ENCODE data around the gene PAX5.

Gene PAX5

DNA sequence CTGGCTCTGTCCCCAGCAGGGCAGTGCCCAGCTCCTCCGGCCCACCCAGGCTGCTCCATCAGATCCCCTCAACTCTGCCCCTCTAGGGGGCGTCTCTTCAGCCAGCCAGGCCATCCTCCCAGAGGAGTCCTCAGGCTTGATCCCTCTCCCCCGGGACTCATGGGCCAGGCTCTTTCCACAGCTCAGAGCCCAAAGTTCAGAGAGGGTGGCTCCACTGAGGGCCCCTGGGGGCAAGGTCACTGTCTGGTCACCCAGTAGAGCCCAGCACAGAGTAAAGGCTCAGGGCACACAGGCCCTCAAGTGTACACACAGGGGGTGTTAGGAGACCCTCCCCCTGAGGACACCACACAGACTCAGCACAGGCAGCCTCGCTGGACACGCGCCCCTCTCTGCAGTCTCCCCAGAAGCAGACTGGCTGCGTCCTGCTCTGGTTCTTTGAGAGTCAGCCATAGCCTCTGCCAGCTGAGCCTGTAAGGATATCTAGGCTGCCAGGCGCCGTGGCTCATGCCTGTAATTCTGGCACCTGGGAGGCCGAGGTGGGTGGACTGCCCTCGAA lies 64.8 kb downstream of the PAX5 start:
- DNase-seq (ENCODE audit: extremely low read depth, low read depth), result no peak
- TF ChIP-seq, protein P1, sequence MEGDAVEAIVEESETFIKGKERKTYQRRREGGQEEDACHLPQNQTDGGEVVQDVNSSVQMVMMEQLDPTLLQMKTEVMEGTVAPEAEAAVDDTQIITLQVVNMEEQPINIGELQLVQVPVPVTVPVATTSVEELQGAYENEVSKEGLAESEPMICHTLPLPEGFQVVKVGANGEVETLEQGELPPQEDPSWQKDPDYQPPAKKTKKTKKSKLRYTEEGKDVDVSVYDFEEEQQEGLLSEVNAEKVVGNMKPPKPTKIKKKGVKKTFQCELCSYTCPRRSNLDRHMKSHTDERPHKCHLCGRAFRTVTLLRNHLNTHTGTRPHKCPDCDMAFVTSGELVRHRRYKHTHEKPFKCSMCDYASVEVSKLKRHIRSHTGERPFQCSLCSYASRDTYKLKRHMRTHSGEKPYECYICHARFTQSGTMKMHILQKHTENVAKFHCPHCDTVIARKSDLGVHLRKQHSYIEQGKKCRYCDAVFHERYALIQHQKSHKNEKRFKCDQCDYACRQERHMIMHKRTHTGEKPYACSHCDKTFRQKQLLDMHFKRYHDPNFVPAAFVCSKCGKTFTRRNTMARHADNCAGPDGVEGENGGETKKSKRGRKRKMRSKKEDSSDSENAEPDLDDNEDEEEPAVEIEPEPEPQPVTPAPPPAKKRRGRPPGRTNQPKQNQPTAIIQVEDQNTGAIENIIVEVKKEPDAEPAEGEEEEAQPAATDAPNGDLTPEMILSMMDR (IDR thresholded peaks at IDR 0.05; ENCODE audit: low read depth, low read length), result no peak

DNA sequence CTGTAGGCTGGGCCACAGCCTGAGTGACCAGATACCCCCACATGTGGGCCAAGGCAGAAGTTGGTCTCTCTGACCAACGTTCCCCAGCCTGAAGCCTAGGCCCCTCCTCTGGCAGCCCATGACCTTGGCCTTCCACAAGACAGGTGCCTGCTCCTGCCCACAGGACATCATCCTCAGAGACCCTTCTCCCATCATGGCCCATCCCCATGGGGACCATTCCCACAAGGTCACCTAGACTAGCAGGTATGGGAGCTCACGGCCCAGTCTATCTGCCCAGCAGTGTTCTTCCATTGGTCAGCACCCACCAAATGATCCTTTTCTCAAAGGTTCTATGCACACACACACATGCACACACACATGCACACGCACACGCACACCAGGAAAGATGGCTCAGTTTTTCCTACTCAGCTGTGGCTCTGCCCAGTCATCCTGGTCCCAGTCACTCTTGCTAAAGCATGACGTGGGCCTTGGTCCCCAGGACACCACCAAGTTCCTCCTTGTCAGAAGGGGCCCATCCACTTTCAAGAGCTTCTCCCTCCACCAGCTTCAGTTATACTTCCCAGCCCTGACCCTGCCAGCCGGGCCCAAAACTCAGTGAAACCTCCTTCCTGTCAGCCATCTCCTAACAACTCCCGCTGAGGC lies 65.4 kb downstream of the PAX5 start:
- no peak for DNase-seq (ENCODE audit: extremely low read depth, low read depth)
- TF ChIP-seq, protein P1 (IDR thresholded peaks at IDR 0.05; ENCODE audit: low read depth, low read length), result no peak

DNA sequence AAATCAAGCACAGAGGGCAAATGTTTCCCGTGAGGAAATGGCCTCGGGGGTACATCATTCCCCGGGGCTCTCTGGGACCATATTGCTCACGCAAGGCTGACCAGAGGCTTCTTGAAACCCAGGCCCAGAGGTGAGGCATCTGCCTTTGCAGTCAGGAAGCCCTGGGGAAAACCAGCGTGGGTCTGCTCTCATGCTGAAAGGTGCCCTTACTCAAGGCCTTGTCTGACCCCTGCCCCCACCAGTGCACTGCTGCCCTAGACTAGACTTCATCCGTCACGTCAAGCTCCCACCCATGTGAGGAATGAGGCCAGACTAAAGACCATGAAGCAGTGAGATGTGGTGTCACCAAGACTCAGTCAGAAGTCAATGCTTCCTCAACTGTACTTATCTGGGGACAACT lies 66.1 kb downstream of the PAX5 start:
- TF ChIP-seq, protein P1 (IDR thresholded peaks at IDR 0.05; ENCODE audit: low read depth, low read length), result no peak
- DNase-seq (ENCODE audit: extremely low read depth, low read depth), result no peak

DNA sequence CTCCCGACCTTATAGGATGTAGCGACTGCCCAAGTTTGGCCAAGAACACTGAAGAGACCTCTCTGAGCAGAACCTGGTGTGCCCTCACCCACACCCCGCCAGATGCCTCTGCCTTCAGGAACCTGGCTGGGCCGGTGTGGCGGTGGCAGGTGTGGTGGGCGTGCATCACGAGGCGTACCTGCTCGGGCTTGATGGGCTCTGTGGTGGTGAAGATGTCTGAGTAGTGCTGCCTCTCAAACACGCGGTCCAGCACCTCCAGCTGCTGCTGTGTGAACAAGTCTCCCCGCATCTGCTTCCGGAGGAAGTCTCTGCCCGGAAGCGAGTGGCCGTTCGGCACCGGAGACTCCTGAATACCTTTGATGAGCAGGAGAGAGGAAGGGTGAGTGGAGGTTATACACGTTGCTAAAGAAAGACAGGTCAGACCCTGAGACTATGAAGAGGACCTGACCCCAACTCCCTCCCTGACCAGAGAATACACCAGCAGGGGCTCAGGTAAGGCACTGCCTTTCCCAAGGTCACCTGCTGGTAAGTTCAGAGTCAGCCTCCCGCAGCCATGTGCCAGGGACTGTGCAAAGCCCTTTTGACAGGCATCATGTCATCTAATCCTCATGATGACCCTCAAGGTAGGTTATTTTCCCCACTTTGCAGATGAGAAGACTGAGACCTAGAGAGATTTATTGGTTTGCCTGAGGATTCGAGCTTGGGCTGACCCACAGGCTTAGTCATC lies 67.5 kb downstream of the PAX5 start:
- no peak for DNase-seq (ENCODE audit: extremely low read depth, low read depth)
- TF ChIP-seq, protein P1 (IDR thresholded peaks at IDR 0.05; ENCODE audit: low read depth, low read length), result no peak

DNA sequence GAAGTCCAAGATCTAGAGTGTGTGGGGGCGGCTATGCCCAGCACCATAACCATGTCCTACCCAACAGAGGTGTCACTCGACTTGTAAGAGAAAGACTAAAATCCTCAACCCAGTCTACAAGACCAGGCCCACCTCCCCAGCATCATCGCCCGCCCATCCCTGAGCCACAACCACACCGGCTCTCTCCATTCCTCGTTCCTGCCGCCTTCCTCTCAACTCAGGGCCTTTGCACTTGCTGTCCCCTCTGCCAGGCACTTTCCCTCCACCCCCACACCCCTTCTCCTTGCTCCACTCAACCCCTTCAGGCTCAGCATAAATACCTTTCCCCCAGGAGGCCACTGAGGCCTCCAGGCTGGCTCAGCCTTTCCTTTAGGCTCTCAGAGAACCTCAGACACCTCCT lies 69.3 kb downstream of the PAX5 start:
- TF ChIP-seq, protein P1 (IDR thresholded peaks at IDR 0.05; ENCODE audit: low read depth, low read length), result no peak
- DNase-seq (ENCODE audit: extremely low read depth, low read depth), result no peak

DNA sequence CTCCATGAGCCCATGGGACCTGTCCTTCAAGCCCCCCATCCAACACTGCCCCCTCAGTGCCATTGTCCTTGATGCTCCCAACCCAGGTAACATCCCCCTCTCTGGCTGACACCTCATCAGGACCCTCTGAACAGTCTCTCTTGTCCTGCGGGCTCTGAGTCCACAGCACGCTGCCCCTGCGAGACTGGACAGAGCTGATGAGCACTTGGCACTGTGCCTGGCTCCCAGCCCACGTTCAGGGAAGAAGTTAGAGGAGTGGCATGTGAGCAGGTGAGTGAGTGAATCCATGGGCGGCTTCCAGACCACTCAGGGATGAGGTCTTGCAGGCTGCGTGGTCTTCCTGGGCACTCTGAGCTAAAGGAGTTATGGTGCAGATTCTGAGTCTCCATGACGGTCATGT lies 70.7 kb downstream of the PAX5 start:
- no peak for DNase-seq (ENCODE audit: extremely low read depth, low read depth)

More for the DNA sequence above, 70.7 kb downstream of the PAX5 start:
- TF ChIP-seq, protein P1 (IDR thresholded peaks at IDR 0.05; ENCODE audit: low read depth, low read length), result no peak

Data from AG09319 (cell line).